HEK293 (cell line): ENCODE measurements around the gene PRPH.
A peak's percentile ranks its signal among the peaks of the same experiment; 100 is the strongest.

Experiments used
- CTCF ChIA-PET: fragments of 350-600 bp; formaldehyde crosslinking; extraction: SDS; loops from one replicate; lab custom pipeline; 2021; ENCODE audit warnings: antibody characterized with exemption; lab: Yijun Ruan, JAX
- POLR2A ChIA-PET: fragments of 300-600 bp; formaldehyde crosslinking; extraction: SDS; loops from one replicate; lab custom pipeline; 2020; ENCODE audit warnings: antibody characterized with exemption, inconsistent platforms; lab: Yijun Ruan, JAX
- H3K27ac ChIP-seq: fragments of 200-500 bp; sonication (Bioruptor generic); 2 replicates; pipeline ENCODE4 v1.5.1; 2014; ENCODE audit warnings: low read depth, low read length, control low read depth, inconsistent platforms; ENCODE audit errors: extremely low read depth
- H3K36me3 ChIP-seq, 2 experiments: fragments of 200-500 bp in 1 of 2; sonication (Bioruptor generic) in 1 of 2; 1 replicate in 1 of 2; 2 replicates in 1 of 2; pipeline ENCODE4 v1.5.1; 2014 to 2017; ENCODE audit warnings: inconsistent platforms in 2 of 2, low read length in 2 of 2; ENCODE audit not compliant: control insufficient read depth in 2 of 2, insufficient read depth in 1 of 2
- H3K4me1 ChIP-seq: fragments of 200-500 bp; sonication (Bioruptor generic); 2 replicates; pipeline ENCODE4 v1.5.1; 2014; ENCODE audit warnings: mild to moderate bottlenecking, low read length, inconsistent platforms; ENCODE audit not compliant: control insufficient read depth, insufficient read depth
- H3K4me3 ChIP-seq: 2 replicates; pipeline ENCODE4 v1.5.1; 2011; ENCODE audit warnings: low read depth, mild to moderate bottlenecking, control low read depth, low read length, moderate library complexity
- H3K9me3 ChIP-seq: fragments of 200-500 bp; sonication (Bioruptor generic); 2 replicates; pipeline ENCODE4 v1.5.1; 2014; ENCODE audit warnings: low read depth, low read length, inconsistent platforms; ENCODE audit not compliant: control insufficient read depth, insufficient read depth
- BCL6B ChIP-seq: fragments of 450-650 bp; formaldehyde crosslinking; IDR thresholded peaks from 2 replicates; pipeline ENCODE4 v1.5.1; 2017; ENCODE audit warnings: missing biosample characterization, missing genetic modification characterization
- FEZF1 ChIP-seq: fragments of 450-650 bp; formaldehyde crosslinking; IDR thresholded peaks from 2 replicates; pipeline ENCODE4 v1.5.1; 2016; ENCODE audit warnings: missing biosample characterization, missing genetic modification characterization
- GLI4 ChIP-seq: fragments of 450-650 bp; formaldehyde crosslinking; IDR thresholded peaks from 2 replicates; pipeline ENCODE4 v1.5.1; 2016; ENCODE audit warnings: missing biosample characterization, missing genetic modification characterization
- OVOL3 ChIP-seq: fragments of 450-650 bp; formaldehyde crosslinking; IDR thresholded peaks from 2 replicates; pipeline ENCODE4 v1.5.1; 2016; ENCODE audit warnings: missing biosample characterization, missing genetic modification characterization
- SP7 ChIP-seq: fragments of 450-650 bp; formaldehyde crosslinking; IDR thresholded peaks from 2 replicates; pipeline ENCODE4 v1.5.1; 2016; ENCODE audit warnings: missing biosample characterization, missing genetic modification characterization
- WT1 ChIP-seq: fragments of 450-650 bp; formaldehyde crosslinking; IDR thresholded peaks from 2 replicates; pipeline ENCODE4 v1.5.1; 2016; ENCODE audit warnings: missing biosample characterization, missing genetic modification characterization
- ZBTB44 ChIP-seq: fragments of 450-650 bp; IDR thresholded peaks from 2 replicates; pipeline ENCODE4 v1.5.1; 2018; ENCODE audit warnings: missing biosample characterization, mild to moderate bottlenecking, missing genetic modification characterization
- ZBTB7A ChIP-seq: fragments of 450-650 bp; formaldehyde crosslinking; IDR thresholded peaks from 2 replicates; pipeline ENCODE4 v1.5.1; 2016; ENCODE audit warnings: low read depth, missing biosample characterization, missing genetic modification characterization
- ZFP41 ChIP-seq: fragments of 450-650 bp; formaldehyde crosslinking; IDR thresholded peaks from 2 replicates; pipeline ENCODE4 v1.5.1; 2016; ENCODE audit warnings: missing biosample characterization, missing genetic modification characterization, borderline replicate concordance
- ZNF114 ChIP-seq: fragments of 450-650 bp; formaldehyde crosslinking; IDR thresholded peaks from 2 replicates; pipeline ENCODE4 v1.5.0; 2017; ENCODE audit warnings: missing biosample characterization, missing genetic modification characterization
- ZNF223 ChIP-seq: fragments of 450-650 bp; formaldehyde crosslinking; IDR thresholded peaks from 2 replicates; pipeline ENCODE4 v1.5.1; 2016; ENCODE audit warnings: missing biosample characterization, missing genetic modification characterization
- ZNF26 ChIP-seq: fragments of 450-650 bp; formaldehyde crosslinking; IDR thresholded peaks from 2 replicates; pipeline ENCODE4 v1.5.1; 2016; ENCODE audit warnings: missing biosample characterization, missing genetic modification characterization
- ZNF391 ChIP-seq: fragments of 450-650 bp; formaldehyde crosslinking; IDR thresholded peaks from 2 replicates; pipeline ENCODE4 v1.5.1; 2016; ENCODE audit warnings: low read depth, missing biosample characterization, missing genetic modification characterization, borderline replicate concordance
- ZNF398 ChIP-seq: fragments of 450-650 bp; formaldehyde crosslinking; IDR thresholded peaks from 2 replicates; pipeline ENCODE4 v1.5.1; 2017; ENCODE audit warnings: missing biosample characterization, missing genetic modification characterization
- ZNF514 ChIP-seq: fragments of 450-650 bp; formaldehyde crosslinking; IDR thresholded peaks from 2 replicates; pipeline ENCODE4 v1.5.1; 2016; ENCODE audit warnings: missing biosample characterization, missing genetic modification characterization
- ZNF555 ChIP-seq: fragments of 450-650 bp; formaldehyde crosslinking; conservative IDR thresholded peaks from 2 replicates; pipeline ENCODE4 v1.5.1; 2017; ENCODE audit warnings: missing biosample characterization, mild to moderate bottlenecking, missing genetic modification characterization, inconsistent platforms
- ZNF561 ChIP-seq: fragments of 450-650 bp; IDR thresholded peaks from 2 replicates; pipeline ENCODE4 v1.5.1; 2018; ENCODE audit warnings: missing biosample characterization, missing genetic modification characterization, borderline replicate concordance
- ZNF610 ChIP-seq: fragments of 450-650 bp; formaldehyde crosslinking; IDR thresholded peaks from 2 replicates; pipeline ENCODE4 v1.5.1; 2016; ENCODE audit warnings: missing biosample characterization, missing genetic modification characterization, borderline replicate concordance
- ZNF626 ChIP-seq: fragments of 450-650 bp; sonication (Bioruptor Pico); formaldehyde crosslinking; IDR thresholded peaks from 2 replicates; pipeline ENCODE4 v1.5.1; 2018; ENCODE audit warnings: missing biosample characterization, missing genetic modification characterization, inconsistent platforms
- ZNF664 ChIP-seq: fragments of 450-650 bp; formaldehyde crosslinking; IDR thresholded peaks from 2 replicates; pipeline ENCODE4 v1.5.1; 2016; ENCODE audit warnings: missing biosample characterization, missing genetic modification characterization
- ZNF701 ChIP-seq: fragments of 450-650 bp; formaldehyde crosslinking; IDR thresholded peaks from 2 replicates; pipeline ENCODE4 v1.5.1; 2016; ENCODE audit warnings: missing biosample characterization, missing genetic modification characterization
- TF ChIP-seq, protein P1 (sequence below): fragments of 450-650 bp; formaldehyde crosslinking; IDR thresholded peaks from 2 replicates; pipeline ENCODE4 v1.5.1; 2016; ENCODE audit warnings: missing biosample characterization, missing genetic modification characterization

Gene PRPH

GRCh38 chr12:49277466-49277865 is 17.5 kb upstream of the PRPH start:
- peaks cover 15 to 16% of the 10 kb centered on the region in 2 experiments for H3K36me3 ChIP-seq
- no peak overlapping the region for H3K4me3 ChIP-seq
- no peaks in the 10 kb centered on the region for H3K9me3 ChIP-seq
- H3K4me1 ChIP-seq, result peaks cover 4% of the 10 kb centered on the region; the same call in 1 of the 2 replicates
- no peak overlapping the region for H3K27ac ChIP-seq
- ChIA-PET POLR2A (interaction anchor here (1.2 to 5.6 kb wide), 4 partner anchors 9 to 46 kb away, joined by 3 to 33 read pairs (median 6); partner anchors contain the start of genes TROAP and TUBA1C), CTCF (interaction anchor here (0.6 to 1.9 kb wide), 8 partner anchors 10 to 388 kb away, joined by 3 to 12 read pairs (median 4); no protein-coding TSS in a partner anchor)
- TF ChIP-seq OVOL3 (tag by site-specific recombination) (no peak), ZNF223 (tag by site-specific recombination) (peak; percentile 54; the same call in 1 of the 2 replicates)

DNA sequence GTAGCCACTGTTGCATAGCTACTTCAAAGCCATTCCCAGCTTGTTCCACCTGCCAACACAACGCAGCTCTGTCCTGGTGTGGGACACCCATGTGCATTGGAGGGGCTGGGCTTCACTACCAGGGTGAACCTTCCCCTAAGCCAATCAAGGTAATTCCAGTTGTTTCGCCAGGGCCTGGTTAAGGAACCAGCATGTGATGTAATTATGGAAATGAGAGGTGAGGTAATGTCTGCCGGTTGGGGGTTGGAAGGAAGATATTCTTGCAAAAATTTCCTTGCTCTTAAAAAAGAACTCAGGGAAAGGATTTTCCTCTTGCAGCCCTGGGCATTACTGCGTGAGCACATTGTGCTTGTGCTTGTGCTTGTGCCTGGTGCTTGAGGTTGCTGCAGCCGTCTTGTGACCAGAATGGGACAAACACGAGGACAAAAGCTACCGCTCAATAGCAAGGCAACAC is 15.2 kb upstream of the PRPH start:
- H3K4me3 ChIP-seq, result no peak overlapping the region
- H3K4me1 ChIP-seq, result peaks cover 4% of the 10 kb centered on the region; the same call in 1 of the 2 replicates
- ChIA-PET POLR2A (interaction anchor here (0.6 to 2.6 kb wide), 7 partner anchors 11 to 91 kb away, joined by 3 to 16 read pairs (median 4); partner anchors contain the start of genes SPATS2, TROAP, TUBA1A and TUBA1C), CTCF (interaction anchor here (0.6 to 2.1 kb wide), 9 partner anchors 8 to 181 kb away, joined by 3 to 12 read pairs (median 4); partner anchors contain the start of gene DNAJC22)
- peak overlapping the region; percentile 65 for H3K27ac ChIP-seq
- H3K9me3 ChIP-seq, result no peaks in the 10 kb centered on the region
- peaks cover 0 to 3% of the 10 kb centered on the region in 2 experiments; a peak in 1 of 3 replicates for H3K36me3 ChIP-seq
- TF ChIP-seq ZNF610 (no peak), BCL6B (tag by site-specific recombination) (no peak), ZNF561 (tag by site-specific recombination) (no peak), ZNF626 (tag by site-specific recombination) (no peak), ZNF398 (peak; percentile 49; the same call in 1 of the 2 replicates), ZNF664 (tag by site-specific recombination) (no peak), ZNF26 (tag by site-specific recombination) (no peak), SP7 (peak; percentile 24), FEZF1 (tag by site-specific recombination) (no peak), GLI4 (no peak), ZNF391 (tag by site-specific recombination) (no peak), ZNF701 (tag by site-specific recombination) (no peak), ZNF514 (tag by site-specific recombination) (no peak), WT1 (tag by site-specific recombination) (no peak), ZBTB44 (tag by site-specific recombination) (peak; percentile 37; the same call in 1 of the 2 replicates), ZFP41 (no peak), ZNF555 (tag by site-specific recombination) (no peak), ZNF114 (tag by site-specific recombination) (no peak), ZBTB7A (no peak)
- TF ChIP-seq, protein P1, sequence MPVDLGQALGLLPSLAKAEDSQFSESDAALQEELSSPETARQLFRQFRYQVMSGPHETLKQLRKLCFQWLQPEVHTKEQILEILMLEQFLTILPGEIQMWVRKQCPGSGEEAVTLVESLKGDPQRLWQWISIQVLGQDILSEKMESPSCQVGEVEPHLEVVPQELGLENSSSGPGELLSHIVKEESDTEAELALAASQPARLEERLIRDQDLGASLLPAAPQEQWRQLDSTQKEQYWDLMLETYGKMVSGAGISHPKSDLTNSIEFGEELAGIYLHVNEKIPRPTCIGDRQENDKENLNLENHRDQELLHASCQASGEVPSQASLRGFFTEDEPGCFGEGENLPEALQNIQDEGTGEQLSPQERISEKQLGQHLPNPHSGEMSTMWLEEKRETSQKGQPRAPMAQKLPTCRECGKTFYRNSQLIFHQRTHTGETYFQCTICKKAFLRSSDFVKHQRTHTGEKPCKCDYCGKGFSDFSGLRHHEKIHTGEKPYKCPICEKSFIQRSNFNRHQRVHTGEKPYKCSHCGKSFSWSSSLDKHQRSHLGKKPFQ, result no peak
